Myometrial cell (primary cell): ENCODE data around the gene FGGY. TPM values are rescaled to one million over a fixed set of nuclear protein-coding genes. Genes with fewer than 3 reads are reported as not detected.

Experiments used
- total RNA-seq: library from RNA; depleted of rRNA; stranded (reverse); fragments of >200 nt; gene quantifications from 2 replicates; pipeline ENCODE4 v1.2.3, GENCODE V29; 2015

Gene FGGY
- total RNA-seq: 12.2 and 36.6 TPM in 2 replicates

GRCh38 chr1:59296358-59297256 is at the start of gene FGGY:
Gene FGGY, plus strand, starts transcription at chr1:59297094. Its CDS starts 24,456 bp downstream, at chr1:59321550.

